GM12878 (cell line): ENCODE measurements around the gene HAO2. TPM values are rescaled to one million over a fixed set of nuclear protein-coding genes. Genes with fewer than 3 reads are reported as not detected.
A peak's percentile ranks its signal among the peaks of the same experiment; 100 is the strongest.

ENCODE experiments used
- ATAC-seq: fragments of 200-7000 bp; cut with Tn5 transposase; 3 replicates; pipeline ENCODE4 v1.9.1; 2020; ENCODE audit warnings: mild to moderate bottlenecking, moderate library complexity
- BruUV-seq: library from RNA; stranded (reverse); fragments of 400-500 nt; replicated peaks from 2 replicates; lab custom pipeline; 2021; lab: Mats Ljungman, UMichigan
- CTCF ChIA-PET: fragments of 300-600 bp; sonication (Branson Sonifier 250); formaldehyde crosslinking; extraction: SDS; loops from one replicate; lab custom pipeline; 2021; ENCODE audit warnings: inconsistent platforms; lab: Yijun Ruan, JAX
- POLR2A ChIA-PET: fragments of 350-600 bp; formaldehyde crosslinking; extraction: SDS; loops from one replicate; lab custom pipeline; 2021; ENCODE audit warnings: inconsistent platforms; lab: Charles Lee
- RAD21 ChIA-PET: fragments of 300-600 bp; sonication (Branson Sonifier 250); formaldehyde crosslinking; loops from one replicate; lab custom pipeline; 2023; ENCODE audit warnings: antibody characterized with exemption; ENCODE audit not compliant: unreplicated experiment; lab: Charles Lee
- SMC1A ChIA-PET: fragments of 300-600 bp; sonication (Branson Sonifier 250); formaldehyde crosslinking; loops from one replicate; lab custom pipeline; 2023; ENCODE audit not compliant: unreplicated experiment, uncharacterized antibody; lab: Charles Lee
- DNase-seq: peaks from one replicate; pipeline ENCODE4 v3.0.0-alpha.2; 2011; ENCODE audit warnings: low read depth, low spot score
- FAIRE-seq: peaks from 3 replicates; lab custom pipeline; 2011; peaks lifted over from hg19 to GRCh38; lab: Jason Lieb, UNC
- H2AFZ ChIP-seq: 2 replicates; pipeline ENCODE4 v1.6.0; 2011; ENCODE audit warnings: low read depth, low read length, control low read depth; ENCODE audit not compliant: control insufficient read depth
- H3K27ac ChIP-seq: 2 replicates; pipeline ENCODE4 v1.5.1; 2011; ENCODE audit warnings: control low read depth; ENCODE audit not compliant: control insufficient read depth, insufficient read depth
- H3K27me3 ChIP-seq, 2 experiments: replicated peaks in 1 of 2; 2 replicates each; pipeline versions ENCODE4 v1.6.0 to v1.6.1; 2011; ENCODE audit warnings: low read length in 1 of 2; ENCODE audit not compliant: control insufficient read depth in 2 of 2, insufficient read depth in 2 of 2
- H3K36me3 ChIP-seq, 2 experiments: 2 replicates each; pipeline ENCODE4 v1.5.1; 2011; ENCODE audit warnings: low read length in 1 of 2; ENCODE audit not compliant: control insufficient read depth in 2 of 2, insufficient read depth in 2 of 2
- H3K4me1 ChIP-seq: 2 replicates; pipeline ENCODE4 v1.6.1; 2011; ENCODE audit warnings: mild to moderate bottlenecking, low read length, moderate library complexity, mixed read lengths; ENCODE audit not compliant: control insufficient read depth, insufficient read depth
- H3K4me2 ChIP-seq: 2 replicates; pipeline ENCODE4 v1.6.0; 2011; ENCODE audit warnings: control low read depth; ENCODE audit not compliant: control insufficient read depth, insufficient read depth
- H3K4me3 ChIP-seq: fragments of 200-600 bp; sonication (generic); 2 replicates; pipeline ENCODE4 v1.5.1; 2016
- H3K79me2 ChIP-seq: 2 replicates; pipeline ENCODE4 v1.6.0; 2011; ENCODE audit warnings: low read length; ENCODE audit not compliant: control insufficient read depth, insufficient read depth
- H3K9ac ChIP-seq: 2 replicates; pipeline ENCODE4 v1.8.0; 2011; ENCODE audit warnings: low read length, control low read depth, mixed read lengths; ENCODE audit not compliant: control insufficient read depth, insufficient read depth
- H3K9me3 ChIP-seq: replicated peaks from 3 replicates; pipeline ENCODE4 v1.5.1; 2011; ENCODE audit warnings: mild to moderate bottlenecking, low read length; ENCODE audit not compliant: control insufficient read depth, insufficient read depth
- H4K20me1 ChIP-seq: 2 replicates; pipeline ENCODE4 v1.6.0; 2011; ENCODE audit not compliant: control insufficient read depth, insufficient read depth
- ATF7 ChIP-seq: fragments of 450-650 bp; IDR thresholded peaks from 2 replicates; pipeline ENCODE4 v1.6.1; 2016; ENCODE audit warnings: low read depth, mild to moderate bottlenecking
- CHD1 ChIP-seq: IDR thresholded peaks from 2 replicates; pipeline ENCODE4 v1.6.1; 2012; ENCODE audit warnings: low read depth, low read length, improper control_type of control experiment
- CREB1 ChIP-seq: IDR thresholded peaks from 2 replicates; pipeline ENCODE4 v1.6.1; 2012; ENCODE audit warnings: low read depth, mild to moderate bottlenecking, inconsistent platforms
- ELK1 ChIP-seq: IDR thresholded peaks from 2 replicates; pipeline ENCODE4 v1.6.1; 2012; ENCODE audit warnings: low read depth, low read length, improper control_type of control experiment
- EP300 ChIP-seq, 2 experiments: fragments of 150-350 bp in 1 of 2; IDR thresholded peaks; 2 replicates each; pipeline ENCODE4 v1.6.1; 2011 to 2012; ENCODE audit warnings: low read depth in 2 of 2, low read length in 2 of 2, borderline replicate concordance in 1 of 2, improper control_type of control experiment in 1 of 2, inconsistent platforms in 1 of 2; ENCODE audit not compliant: control insufficient read depth in 1 of 2
- FOS ChIP-seq: IDR thresholded peaks from 3 replicates; pipeline ENCODE4 v1.6.1; 2011; ENCODE audit warnings: borderline replicate concordance; ENCODE audit not compliant: insufficient read length; ENCODE audit errors: extremely low read depth
- IRF5 ChIP-seq: fragments of 450-650 bp; IDR thresholded peaks from 2 replicates; pipeline ENCODE4 v1.6.1; 2017; ENCODE audit warnings: borderline replicate concordance
- KDM1A ChIP-seq: fragments of 200-600 bp; sonication (generic); IDR thresholded peaks from 2 replicates; pipeline ENCODE4 v1.6.1; 2016; ENCODE audit warnings: borderline replicate concordance
- NFIC ChIP-seq: IDR thresholded peaks from 2 replicates; pipeline ENCODE4 v1.6.1; 2012; ENCODE audit warnings: low read depth, mild to moderate bottlenecking, inconsistent platforms, low read length, moderate library complexity
- NFYB ChIP-seq: IDR thresholded peaks from 2 replicates; pipeline ENCODE4 v1.6.1; 2011; ENCODE audit warnings: low read depth, mild to moderate bottlenecking, low read length, improper control_type of control experiment, moderate library complexity; ENCODE audit not compliant: insufficient read depth
- RAD21 ChIP-seq: IDR thresholded peaks from 2 replicates; pipeline ENCODE4 v1.6.1; 2011; ENCODE audit warnings: mild to moderate bottlenecking, low read depth, low read length, moderate library complexity; ENCODE audit not compliant: insufficient read depth
- RELA ChIP-seq: fragments of 450-650 bp; IDR thresholded peaks from 2 replicates; pipeline ENCODE4 v1.8.0; 2014; ENCODE audit warnings: borderline replicate concordance; ENCODE audit not compliant: partially characterized antibody
- YBX1 ChIP-seq: fragments of 450-650 bp; IDR thresholded peaks from 2 replicates; pipeline ENCODE4 v1.6.1; 2016; ENCODE audit warnings: antibody characterized with exemption
- ZBTB11 ChIP-seq: fragments of 450-650 bp; formaldehyde crosslinking; IDR thresholded peaks from 2 replicates; pipeline ENCODE4 v1.5.0; 2022; ENCODE audit warnings: mild to moderate bottlenecking, missing genetic modification characterization
- ZNF24 ChIP-seq: fragments of 450-650 bp; IDR thresholded peaks from 2 replicates; pipeline ENCODE4 v1.6.1; 2017; ENCODE audit warnings: antibody characterized with exemption, mild to moderate bottlenecking
- WGBS: methylation state at CpG from one replicate; pipeline ENCODE4 v1.1.6; 2016; ENCODE audit warnings: low lambda C conversion rate; ENCODE audit not compliant: insufficient replicate concordance, insufficient coverage; ENCODE audit errors: missing lambda C conversion rate; 5-methylcytosine and 5-hydroxymethylcytosine counted together
- in situ Hi-C: fragments of 300-500 bp; cut with MboI; formaldehyde crosslinking; loops from 9 replicates; pipeline ENCODE4 v1.14.3; 2018; ENCODE audit warnings: mixed read lengths
- intact Hi-C: fragments of 100-400 bp; cut with micrococcal nuclease; formaldehyde crosslinking; loops from one replicate; pipeline ENCODE4 v1.14.2; 2022; ENCODE audit not compliant: unreplicated experiment
- polyA plus RNA-seq, 11 experiments: library from polyadenylated mRNA; depleted of rRNA in 4 of 11; unstranded in 6 of 11; stranded (reverse) in 5 of 11; fragments of >200 nt; fragmentation: Nextera tagmentation in 4 of 11; fragmentation: Illumina TruSeq in 1 of 11; extraction: Ambion mirVana in 4 of 11; extraction: Trizol in 1 of 11; gene quantifications; 1 replicate in 1 of 11; 2 replicates in 10 of 11; pipeline versions ENCODE4 v1.2.1 to v1.2.3, GENCODE V29; 2011 to 2016; ENCODE audit warnings: inconsistent platforms in 2 of 11, missing spikeins in 2 of 11, low read depth in 1 of 11
- total RNA-seq, 4 experiments: library from RNA; depleted of rRNA in 3 of 4; stranded (reverse); fragments of >200 nt in 3 of 4; fragmentation: Illumina TruSeq in 1 of 4; extraction: Trizol in 1 of 4; gene quantifications; 2 replicates each; pipeline versions ENCODE4 v1.2.1 to v1.2.3, GENCODE V29; 2013 to 2021

Gene HAO2
- total and polyA plus RNA-seq, 10 of the 15 experiments (the other 5 are each of a cell fraction or from before 2014, with no cell fraction given) = not detected

- TF ChIP-seq ELK1 (peak; percentile 88), EP300 (IDR thresholded peaks at IDR 0.05; ENCODE audit: borderline replicate concordance in 1 of 2, control insufficient read depth in 1 of 2, low read depth in 2 of 2, low read length in 2 of 2) (0 out of 4 replicates have a peak, but pooled peaks of 1 of the 2 experiments have one; percentile 43), ATF7 (peak; percentile 89)
These were observed 20.7 kb upstream of the HAO2 start (continued) for GRCh38 chr1:119347858-119348257.

GRCh38 chr1:119348941-119349340 is 19.6 kb upstream of the HAO2 start:
- in situ Hi-C loops = no loop called here
- TF ChIP-seq KDM1A (no peak), CREB1 (no peak), NFIC (no peak), CHD1 (no peak), IRF5 (no peak), NFYB (no peak), ZNF24 (no peak), YBX1 (no peak), RAD21 (no peak), RELA (no peak), FOS (no peak), ZBTB11 (CRISPR knock-in tag) (no peak)

More at GRCh38 chr1:119348941-119349340, 19.6 kb upstream of the HAO2 start:
- WGBS = 35% methylated on average over 4 of the region's 4 CpGs
- no peak overlapping the region for H3K27ac ChIP-seq
- H3K79me2 ChIP-seq = no peaks in the 10 kb centered on the region
- ChIA-PET POLR2A (interaction anchor here (1.4 to 2.3 kb wide), 3 partner anchors 9 to 27 kb away, joined by 3 to 7 read pairs (median 4); no protein-coding TSS in a partner anchor), CTCF (interaction anchor here (1.4 to 6.1 kb wide), 9 partner anchors 11 to 73 kb away, joined by 4 to 47 read pairs (median 9); no protein-coding TSS in a partner anchor), SMC1A (interaction anchor here (1.1 to 7.0 kb wide), 13 partner anchors 10 to 82 kb away, joined by 3 to 108 read pairs (median 5); no protein-coding TSS in a partner anchor), RAD21 (interaction anchor here (1.4 to 6.5 kb wide), 4 partner anchors 16 to 55 kb away, joined by 3 to 48 read pairs (median 30); no protein-coding TSS in a partner anchor)
- H2AFZ ChIP-seq = no peak overlapping the region
- no peak overlapping the region for H3K4me2 ChIP-seq
- no peaks in the 10 kb centered on the region for H3K36me3 ChIP-seq
- no TSS peak for BruUV-seq
- intact Hi-C loops = loop anchor here (1.0 kb wide), 1 partner anchor 26 kb away; no protein-coding TSS in a partner anchor
- no peak overlapping the region for H3K4me3 ChIP-seq
- no peaks in the 10 kb centered on the region for H4K20me1 ChIP-seq
- FAIRE-seq (no peak), DNase-seq (no peak), ATAC-seq (no peak)
- no peak overlapping the region for H3K9ac ChIP-seq
- H3K27me3 ChIP-seq = no peaks in the 10 kb centered on the region
- peaks cover 5% of the 10 kb centered on the region; the same call in 1 of the 2 replicates for H3K4me1 ChIP-seq
- no peaks in the 10 kb centered on the region for H3K9me3 ChIP-seq
